HL-60/S4 (cell line): ENCODE data around the gene SHROOM2.

Experiments used
- in situ Hi-C: fragments of 300-500 bp; cut with MboI; formaldehyde crosslinking; loops from 2 replicates; pipeline ENCODE4 v1.14.3; 2022; ENCODE audit warnings: low sequenced_read_pairs

SHROOM2 gene

GRCh38 chrX:9888953-9889470, 102.8 kb downstream of the SHROOM2 start:
- in situ Hi-C loops, result loop anchor here (25.0 kb wide), 2 partner anchors 98 to 223 kb away; no protein-coding TSS in a partner anchor

- in situ Hi-C loops, result loop anchor here (25.0 kb wide), 2 partner anchors 97 to 222 kb away; no protein-coding TSS in a partner anchor
These were observed 104.5 kb downstream of the SHROOM2 start for GRCh38 chrX:9890681-9891091.

- in situ Hi-C loops, result loop anchor here (25.0 kb wide), 2 partner anchors 92 to 217 kb away; no protein-coding TSS in a partner anchor
These were observed 109.1 kb downstream of the SHROOM2 start for GRCh38 chrX:9895225-9895912.

- in situ Hi-C loops, result loop anchor here (25.0 kb wide), 2 partner anchors 90 to 215 kb away; no protein-coding TSS in a partner anchor
These were observed 111.5 kb downstream of the SHROOM2 start for GRCh38 chrX:9897761-9898161.

GRCh38 chrX:9899640-9900111, 113.4 kb downstream of the SHROOM2 start:
- in situ Hi-C loops, result loop anchor here (25.0 kb wide), 2 partner anchors 88 to 213 kb away; no protein-coding TSS in a partner anchor

- in situ Hi-C loops, result no loop called here
These were observed 116.4 kb downstream of the SHROOM2 start for GRCh38 chrX:9902656-9903055.

- in situ Hi-C loops, result no loop called here
These were observed 116.9 kb downstream of the SHROOM2 start for GRCh38 chrX:9903146-9903545.

- in situ Hi-C loops, result no loop called here
These were observed 119.1 kb downstream of the SHROOM2 start for GRCh38 chrX:9905288-9905687.

- in situ Hi-C loops, result no loop called here
These were observed 119.5 kb downstream of the SHROOM2 start for GRCh38 chrX:9905721-9906120.

GRCh38 chrX:9906919-9907318, 120.7 kb downstream of the SHROOM2 start:
- in situ Hi-C loops, result no loop called here

- in situ Hi-C loops, result no loop called here
These were observed 121.6 kb downstream of the SHROOM2 start for GRCh38 chrX:9907645-9908387.

GRCh38 chrX:9909254-9909653, 123.0 kb downstream of the SHROOM2 start:
- in situ Hi-C loops, result no loop called here

- in situ Hi-C loops, result no loop called here
These were observed 125.3 kb downstream of the SHROOM2 start for GRCh38 chrX:9911487-9911886.

- in situ Hi-C loops, result no loop called here
These were observed 126.3 kb downstream of the SHROOM2 start for GRCh38 chrX:9912351-9913145.

- in situ Hi-C loops, result no loop called here
These were observed 126.9 kb downstream of the SHROOM2 start for GRCh38 chrX:9913146-9913433.

- in situ Hi-C loops, result no loop called here
These were observed 131.6 kb downstream of the SHROOM2 start for GRCh38 chrX:9917861-9918260.

- in situ Hi-C loops, result no loop called here
These were observed 133.5 kb downstream of the SHROOM2 start for GRCh38 chrX:9919632-9920172.

- in situ Hi-C loops, result no loop called here
These were observed 135.2 kb downstream of the SHROOM2 start for GRCh38 chrX:9921407-9921806.

- in situ Hi-C loops, result no loop called here
These were observed 137.1 kb downstream of the SHROOM2 start for GRCh38 chrX:9923357-9923756.

GRCh38 chrX:9926002-9926401, 139.8 kb downstream of the SHROOM2 start:
- in situ Hi-C loops, result no loop called here
